ENCODE data around the gene BUB1B.

Gene BUB1B

GRCh38 chr15:40242601-40243000 lies 81.7 kb downstream of the BUB1B start:
- DNase-seq, result no peak

DNA sequence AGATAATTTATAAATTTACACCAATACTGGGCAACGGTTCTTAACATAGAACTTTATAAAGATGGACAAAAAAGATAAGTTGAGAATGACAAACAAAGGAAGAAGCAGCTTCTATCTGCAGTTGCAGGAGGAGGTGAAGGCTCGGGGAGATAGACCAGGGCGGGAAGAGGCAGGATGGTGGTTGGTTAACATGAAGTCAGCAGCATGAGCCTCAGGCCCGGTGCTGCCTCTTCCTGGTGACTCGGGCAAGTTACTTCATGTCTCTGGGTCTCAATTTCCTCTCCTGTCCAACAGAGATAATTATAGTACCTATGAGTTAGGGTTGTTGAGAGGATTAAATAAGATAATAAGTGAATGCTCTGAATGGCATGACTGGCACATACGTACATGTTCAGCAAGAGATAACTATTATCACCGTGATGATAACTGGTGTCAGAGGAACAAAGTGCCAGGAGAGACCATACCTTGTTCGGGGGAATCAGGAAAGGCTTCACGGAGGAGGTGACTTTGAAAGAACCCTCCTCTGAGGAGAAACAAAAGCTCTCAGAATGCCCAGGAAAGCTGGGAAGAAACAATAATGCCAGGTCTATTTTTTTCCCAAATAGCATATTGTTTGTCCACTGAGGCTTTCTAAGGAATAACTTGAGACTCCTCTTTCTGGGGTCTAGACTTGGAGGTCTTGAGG lies 82.4 kb downstream of the BUB1B start:
- no peak for DNase-seq

DNA sequence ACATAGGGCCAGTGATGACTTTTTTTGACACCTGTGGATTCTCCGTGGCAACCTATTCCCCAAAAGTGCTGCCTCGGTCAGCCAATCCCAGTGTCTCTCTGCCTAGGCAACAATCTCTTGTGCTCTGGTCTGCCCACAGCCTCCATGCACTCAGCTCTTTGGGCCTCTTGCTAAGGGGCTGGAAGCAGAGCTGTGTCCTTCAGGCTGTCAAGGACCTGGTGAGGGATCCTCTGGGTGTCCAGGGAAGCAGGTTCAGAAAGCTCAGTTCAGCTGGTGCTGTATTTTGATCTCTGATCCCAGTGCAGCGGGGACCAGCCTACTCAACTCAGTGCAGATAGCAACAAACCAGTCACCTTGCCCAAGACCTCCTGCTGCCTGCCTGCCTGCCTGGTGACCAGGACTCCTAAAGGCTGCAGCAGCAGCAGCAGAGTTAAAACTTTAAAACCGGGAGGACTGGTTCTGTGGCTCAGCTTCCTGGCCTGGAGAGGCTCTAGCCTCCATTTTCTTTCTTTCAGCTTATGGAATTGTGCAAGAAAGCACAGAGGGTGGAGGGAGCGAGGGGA lies 84.2 kb downstream of the BUB1B start:
- no peak for DNase-seq

- no peak for DNase-seq
These were observed 85.0 kb downstream of the BUB1B start for GRCh38 chr15:40245666-40246450.

DNA sequence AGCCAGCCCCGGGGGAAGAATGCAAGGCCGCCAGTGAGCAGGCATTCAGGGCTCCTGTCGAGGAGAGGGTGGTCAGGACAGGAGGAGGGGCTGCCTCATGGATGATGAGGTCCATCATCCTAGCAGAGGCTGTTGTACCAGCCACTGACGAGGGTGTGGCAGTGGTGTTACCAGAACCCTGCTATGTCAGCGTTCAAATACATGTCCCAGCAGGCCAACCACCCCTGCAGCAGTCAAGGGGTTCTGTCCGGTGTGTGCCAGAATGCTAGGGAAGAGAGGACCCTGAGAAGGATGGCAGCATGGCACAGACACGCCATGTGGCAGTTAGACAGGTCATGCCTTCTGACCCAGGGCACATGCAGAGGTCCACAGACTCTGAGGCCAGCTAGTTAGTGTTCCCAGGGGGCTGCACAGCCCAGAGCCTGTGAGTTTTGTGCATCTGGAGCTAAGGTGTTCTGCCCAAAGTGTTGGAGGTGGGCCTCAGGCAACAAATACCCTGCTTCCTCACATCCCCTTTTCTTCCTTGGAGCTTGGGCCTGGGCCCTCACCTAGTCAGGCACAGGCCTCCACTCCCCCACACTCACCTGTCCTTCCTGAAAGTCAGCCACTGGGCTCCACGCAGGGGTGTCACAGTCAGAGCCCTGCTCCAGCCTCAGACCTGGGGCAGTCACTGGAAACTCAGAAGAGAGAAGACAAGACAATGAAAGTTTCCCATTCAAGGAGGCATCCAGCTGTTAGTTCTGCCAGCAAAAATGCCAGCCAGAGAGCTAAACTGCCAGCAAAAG lies 85.8 kb downstream of the BUB1B start:
- DNase-seq, result no peak

DNA sequence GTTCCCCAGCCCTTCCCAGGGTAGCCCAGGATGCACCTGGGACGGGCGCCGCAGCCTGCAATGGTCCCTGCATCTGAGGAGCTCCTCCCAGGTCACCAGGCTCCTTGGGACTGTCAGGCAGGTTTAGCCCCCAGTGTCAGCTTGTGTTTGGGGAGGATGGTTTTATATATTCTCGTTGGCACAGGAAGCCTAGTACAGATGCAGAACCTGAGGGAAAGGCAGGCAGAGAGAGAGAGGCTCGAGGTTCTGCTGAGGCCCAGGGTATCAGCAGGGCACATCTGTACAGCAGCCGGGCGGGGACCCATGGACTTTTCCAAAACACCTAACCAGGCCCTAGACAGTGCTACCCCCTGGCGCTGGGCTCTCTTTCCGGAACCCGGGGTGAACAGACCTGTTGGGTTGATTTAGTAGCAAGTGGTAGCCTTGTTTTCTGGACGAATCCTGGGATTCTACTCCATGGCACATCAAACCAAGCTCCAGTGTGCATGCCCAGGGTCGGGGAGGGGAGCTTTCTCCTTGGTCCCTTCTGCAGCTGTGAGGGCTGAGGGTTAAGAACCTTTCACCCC lies 86.6 kb downstream of the BUB1B start:
- DNase-seq, result no peak

- no peak for DNase-seq
These were observed 87.3 kb downstream of the BUB1B start for GRCh38 chr15:40248006-40248783.

GRCh38 chr15:40249477-40250303 lies 88.8 kb downstream of the BUB1B start:
- no peak for DNase-seq

- DNase-seq, result no peak
These were observed 89.4 kb downstream of the BUB1B start for GRCh38 chr15:40250304-40250656.

DNA sequence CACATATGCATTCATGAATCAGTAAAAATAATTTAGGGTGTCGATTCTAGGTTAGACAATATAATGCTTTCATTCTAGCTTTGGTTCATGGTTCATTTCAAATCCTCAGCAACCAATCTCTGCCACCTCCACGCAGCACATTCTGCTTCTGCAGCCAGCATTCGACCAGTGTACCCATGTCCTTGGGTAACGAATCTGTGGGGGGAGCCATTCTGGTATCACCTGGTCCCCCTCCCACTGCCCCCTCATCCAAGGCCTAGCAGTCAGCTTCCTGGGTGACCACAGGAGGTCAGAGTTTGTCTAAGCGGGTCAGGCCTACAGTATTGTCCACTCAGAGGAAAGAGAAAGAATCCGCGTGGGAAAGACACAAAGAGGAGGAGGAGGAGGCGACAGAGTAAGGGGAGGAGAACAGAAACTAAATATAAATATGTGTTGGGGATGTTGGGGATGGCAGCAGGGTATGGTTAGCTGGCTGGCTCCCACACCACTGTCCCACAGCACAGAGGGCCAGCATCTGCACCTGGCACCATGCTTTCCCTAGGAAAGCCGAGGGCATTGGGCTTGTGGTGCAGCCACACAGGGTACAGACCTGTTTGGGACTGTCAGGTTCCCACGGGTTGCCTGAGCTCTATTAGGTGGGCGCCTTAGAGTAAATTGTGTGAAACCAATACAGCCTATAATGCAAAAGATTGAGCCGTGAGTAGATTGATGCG lies 90.1 kb downstream of the BUB1B start:
- DNase-seq, result no peak

GRCh38 chr15:40251486-40252140 lies 90.7 kb downstream of the BUB1B start:
- no peak for DNase-seq

- DNase-seq, result no peak
These were observed 91.2 kb downstream of the BUB1B start for GRCh38 chr15:40252141-40252437.

GRCh38 chr15:40252438-40253166 lies 91.7 kb downstream of the BUB1B start:
- DNase-seq, result peak; percentile 23

DNA sequence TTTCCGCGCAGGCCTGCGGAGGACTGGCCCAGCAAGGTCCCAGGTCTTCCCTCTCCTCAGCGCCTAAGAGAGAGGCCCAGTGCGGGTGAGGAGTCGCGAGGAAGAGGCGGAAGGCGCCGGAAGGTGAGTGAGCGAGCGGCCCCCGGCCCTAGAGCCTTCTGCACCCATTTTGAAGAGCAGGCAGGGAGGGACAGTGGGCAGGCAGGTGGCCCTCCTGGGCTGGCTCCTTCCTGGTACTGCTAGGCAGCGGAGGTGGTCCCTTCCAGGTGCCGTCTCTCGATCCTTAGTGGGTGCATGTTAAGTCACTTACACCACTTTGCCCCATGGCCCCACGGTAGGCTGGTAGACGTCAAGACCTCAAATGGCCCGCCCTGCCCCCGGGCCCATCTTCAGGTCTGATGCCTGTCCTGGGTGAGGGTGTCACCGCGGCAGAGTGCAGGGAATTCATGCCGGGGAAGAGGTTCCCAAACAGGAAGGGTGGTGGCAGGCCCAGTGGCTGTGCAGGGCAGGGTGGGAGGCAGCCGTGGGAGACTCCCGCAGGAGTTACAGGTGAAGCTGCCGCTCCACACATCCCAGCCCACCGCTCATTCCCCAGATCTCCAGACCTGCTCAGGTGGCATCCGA lies 92.4 kb downstream of the BUB1B start:
- no peak for DNase-seq

DNA sequence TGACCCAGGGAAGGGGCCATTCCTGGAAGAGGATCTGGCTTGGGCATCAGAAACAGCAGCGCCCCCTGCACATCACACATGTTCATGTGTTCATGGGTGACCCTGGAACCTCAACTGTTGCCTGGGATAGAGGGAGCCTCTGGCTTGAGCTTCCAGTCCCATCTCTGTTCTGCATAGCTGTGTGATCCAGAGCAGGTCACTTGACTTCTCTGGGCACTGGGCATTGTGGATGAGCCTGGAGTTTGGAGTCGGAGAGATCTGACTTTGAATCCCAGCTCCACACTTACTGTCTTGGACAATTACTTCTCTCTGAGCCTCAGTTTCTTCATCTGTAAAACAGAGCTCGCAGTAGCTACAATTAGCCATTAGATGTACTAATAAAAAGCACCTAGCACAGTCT lies 93.6 kb downstream of the BUB1B start:
- DNase-seq, result no peak

GRCh38 chr15:40255033-40255432 lies 94.2 kb downstream of the BUB1B start:
- DNase-seq, result no peak

DNA sequence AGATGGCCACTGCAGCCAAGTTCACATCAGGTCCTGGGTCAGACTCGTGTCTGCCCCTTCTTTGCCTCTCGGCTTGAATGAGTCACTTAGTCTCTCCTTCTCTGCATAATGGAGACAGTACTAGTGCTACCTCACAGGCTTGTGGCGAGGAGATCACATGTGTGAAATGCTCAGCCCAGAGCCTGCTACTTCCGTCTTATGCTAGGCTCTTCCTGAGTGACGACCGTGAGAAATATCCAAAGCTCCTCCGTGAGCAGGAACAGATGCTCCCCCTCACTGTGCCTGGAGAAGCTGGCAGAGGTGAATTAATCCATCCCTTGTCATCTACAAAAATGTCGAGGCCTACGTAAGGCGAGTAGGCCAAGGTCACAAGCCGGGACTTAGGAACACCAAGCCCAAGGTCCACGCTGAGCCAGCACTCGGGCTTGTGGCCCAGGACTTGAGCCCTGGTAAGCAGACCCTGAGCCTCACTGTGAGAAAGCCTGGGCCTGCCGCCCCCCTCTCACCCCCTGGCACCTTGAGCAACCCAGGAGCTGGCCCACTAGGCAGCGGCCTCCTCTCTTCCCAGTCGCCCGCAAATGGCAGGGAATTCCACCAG lies 95.9 kb downstream of the BUB1B start:
- DNase-seq, result no peak

GRCh38 chr15:40257656-40258450 lies 97.0 kb downstream of the BUB1B start:
- DNase-seq, result no peak

All from activated CD4-positive, alpha-beta T cell treated with anti-CD3 and anti-CD28 coated beads for 48 hours (primary cell).